SK-N-SH (cell line): ENCODE measurements around the gene NCS1. TPM values are rescaled to one million over a fixed set of nuclear protein-coding genes. Genes with fewer than 3 reads are reported as not detected.

Experiments
- CTCF ChIA-PET: fragments of 300-600, 350-600 bp; formaldehyde crosslinking; extraction: SDS; loops from one replicate; lab custom pipeline; 2021; lab: Yijun Ruan, JAX
- POLR2A ChIA-PET: fragments of 350-600 bp; sonication (Branson Sonifier 250); formaldehyde crosslinking; extraction: SDS; loops from one replicate; lab custom pipeline; 2020; ENCODE audit warnings: antibody characterized with exemption, inconsistent platforms; lab: Yijun Ruan, JAX
- DNase-seq: peaks from one replicate; pipeline ENCODE4 v3.0.0; 2012
- H2AFZ ChIP-seq: fragments of 200-600 bp; sonication (generic); 2 replicates; pipeline ENCODE4 v1.8.1; 2016; ENCODE audit warnings: antibody characterized with exemption, mild to moderate bottlenecking, low read depth
- H3F3A ChIP-seq: fragments of 200-600 bp; sonication (generic); replicated peaks from 2 replicates; pipeline ENCODE3; 2016; ENCODE audit warnings: antibody characterized with exemption, mild to moderate bottlenecking; ENCODE audit not compliant: insufficient read depth
- H3K27ac ChIP-seq, 2 experiments: fragments of 200-500 bp in 1 of 2; fragments of 200-600 bp in 1 of 2; sonication (Bioruptor generic) in 1 of 2; sonication (generic), shearing (Covaris generic) in 1 of 2; 2 replicates each; pipeline versions ENCODE4 v1.5.1 to v1.6.1; 2014 to 2016; ENCODE audit warnings: low read depth in 2 of 2, inconsistent platforms in 1 of 2, low read length in 1 of 2, mild to moderate bottlenecking in 1 of 2, mixed read lengths in 1 of 2
- H3K27me3 ChIP-seq: fragments of 200-600 bp; sonication (generic), shearing (Covaris generic); 2 replicates; pipeline ENCODE4 v1.6.1; 2016; ENCODE audit warnings: mixed run types; ENCODE audit not compliant: insufficient read depth
- H3K36me3 ChIP-seq, 2 experiments: fragments of 200-500 bp in 1 of 2; fragments of 200-600 bp in 1 of 2; sonication (Bioruptor generic) in 1 of 2; sonication (generic) in 1 of 2; replicated peaks in 1 of 2; 2 replicates each; pipeline versions ENCODE3 to v1.5.1; 2014 to 2016; ENCODE audit warnings: low read length in 1 of 2, mild to moderate bottlenecking in 1 of 2; ENCODE audit not compliant: insufficient read depth in 2 of 2, control insufficient read depth in 1 of 2
- H3K4me1 ChIP-seq, 2 experiments: fragments of 200-500 bp in 1 of 2; fragments of 200-600 bp in 1 of 2; sonication (Bioruptor generic) in 1 of 2; sonication (generic), shearing (Covaris generic) in 1 of 2; 2 replicates each; pipeline versions ENCODE4 v1.5.1 to v1.6.1; 2014 to 2016; ENCODE audit warnings: low read depth in 1 of 2, low read length in 1 of 2, mixed run types in 1 of 2; ENCODE audit not compliant: insufficient read depth in 2 of 2, control insufficient read depth in 1 of 2
- H3K4me2 ChIP-seq: fragments of 200-600 bp; sonication (generic), shearing (Covaris generic); 2 replicates; pipeline ENCODE4 v1.6.1; 2017; ENCODE audit warnings: mixed run types
- H3K4me3 ChIP-seq, 2 experiments: fragments of 200-500 bp in 1 of 2; fragments of 200-600 bp in 1 of 2; sonication (Bioruptor generic) in 1 of 2; sonication (generic), shearing (Covaris generic) in 1 of 2; 2 replicates each; pipeline versions ENCODE4 v1.5.1 to v1.8.1; 2014 to 2016; ENCODE audit warnings: low read depth in 2 of 2, inconsistent platforms in 1 of 2, low read length in 1 of 2, mild to moderate bottlenecking in 1 of 2, mixed read lengths in 1 of 2, moderate library complexity in 1 of 2
- H3K79me2 ChIP-seq: fragments of 200-600 bp; sonication (generic); 2 replicates; pipeline ENCODE4 v1.8.1; 2017; ENCODE audit warnings: mild to moderate bottlenecking; ENCODE audit not compliant: insufficient read depth
- H3K9ac ChIP-seq: fragments of 200-600 bp; sonication (generic); 2 replicates; pipeline ENCODE4 v1.6.1; 2017; ENCODE audit warnings: mixed run types
- H3K9me2 ChIP-seq: fragments of 200-600 bp; sonication (generic); 2 replicates; pipeline ENCODE4 v1.6.1; 2017; ENCODE audit warnings: mixed run types
- H3K9me3 ChIP-seq: fragments of 200-600 bp; sonication (generic); 2 replicates; pipeline ENCODE4 v1.6.1; 2017; ENCODE audit warnings: mixed run types, mild to moderate bottlenecking, moderate library complexity
- H4K20me1 ChIP-seq: fragments of 200-600 bp; sonication (generic); 2 replicates; pipeline ENCODE4 v1.6.1; 2017; ENCODE audit warnings: mild to moderate bottlenecking, mixed run types; ENCODE audit not compliant: insufficient read depth
- CTCF ChIP-seq: fragments of 200-600 bp; sonication (generic); IDR thresholded peaks from 2 replicates; pipeline ENCODE4 v1.6.1; 2017; ENCODE audit warnings: antibody characterized with exemption, mild to moderate bottlenecking, moderate library complexity
- ELF1 ChIP-seq: IDR thresholded peaks from 2 replicates; pipeline ENCODE4 v1.4.0; 2012
- EP300 ChIP-seq, 2 experiments: IDR thresholded peaks; 2 replicates each; pipeline versions ENCODE4 v1.4.0 to v1.6.1; 2012; ENCODE audit warnings: borderline replicate concordance in 1 of 2, low read depth in 1 of 2, low read length in 1 of 2
- FOSL2 ChIP-seq: IDR thresholded peaks from 2 replicates; pipeline ENCODE4 v1.4.0; 2012; ENCODE audit warnings: low read depth, mild to moderate bottlenecking, moderate library complexity, borderline replicate concordance
- FOXJ3 ChIP-seq: sonication (generic); formaldehyde crosslinking; IDR thresholded peaks from 2 replicates; pipeline ENCODE4 v1.5.1; 2020; ENCODE audit warnings: mild to moderate bottlenecking, missing genetic modification reagents
- GATA2 ChIP-seq: sonication (generic); formaldehyde crosslinking; IDR thresholded peaks from 2 replicates; pipeline ENCODE4 v1.5.0; 2020; ENCODE audit warnings: mild to moderate bottlenecking, missing genetic modification reagents
- IRF3 ChIP-seq: fragments of 150-350 bp; IDR thresholded peaks from 2 replicates; pipeline ENCODE4 v1.6.1; 2016; ENCODE audit warnings: mild to moderate bottlenecking, low read depth, low read length
- MXI1 ChIP-seq: IDR thresholded peaks from 2 replicates; pipeline ENCODE4 v1.6.1; 2012; ENCODE audit warnings: mild to moderate bottlenecking, low read depth, low read length, improper control_type of control experiment
- NRF1 ChIP-seq: IDR thresholded peaks from 2 replicates; pipeline ENCODE4 v1.6.1; 2012; ENCODE audit warnings: low read depth, mild to moderate bottlenecking, low read length
- PBX3 ChIP-seq: IDR thresholded peaks from 2 replicates; pipeline ENCODE4; 2012
- POLR2AphosphoS5 ChIP-seq: IDR thresholded peaks from 2 replicates; pipeline ENCODE4 v1.6.1; 2012; ENCODE audit warnings: low read depth, low read length
- RAD21 ChIP-seq: IDR thresholded peaks from 2 replicates; pipeline ENCODE4 v1.6.1; 2012; ENCODE audit warnings: mild to moderate bottlenecking, low read length
- REST ChIP-seq: IDR thresholded peaks from 2 replicates; pipeline ENCODE4 v1.6.1; 2012; ENCODE audit warnings: mild to moderate bottlenecking, low read depth, low read length, moderate library complexity
- RXRA ChIP-seq: IDR thresholded peaks from 2 replicates; pipeline ENCODE4 v1.4.0; 2012; ENCODE audit warnings: low read depth, mild to moderate bottlenecking, borderline replicate concordance
- SIN3A ChIP-seq: IDR thresholded peaks from 2 replicates; pipeline ENCODE4 v1.6.1; 2012; ENCODE audit warnings: low read depth, mild to moderate bottlenecking, low read length, moderate library complexity, borderline replicate concordance
- TAF1 ChIP-seq: IDR thresholded peaks from 2 replicates; pipeline ENCODE4 v1.6.1; 2012; ENCODE audit warnings: low read depth, mild to moderate bottlenecking, low read length, moderate library complexity, borderline replicate concordance
- TEAD4 ChIP-seq: IDR thresholded peaks from 2 replicates; pipeline ENCODE4 v1.4.0; 2012; ENCODE audit warnings: mild to moderate bottlenecking, borderline replicate concordance; ENCODE audit not compliant: insufficient read depth
- USF1 ChIP-seq: IDR thresholded peaks from 2 replicates; pipeline ENCODE4 v1.4.0; 2012; ENCODE audit warnings: low read depth, borderline replicate concordance
- USF2 ChIP-seq: fragments of 150-350 bp; IDR thresholded peaks from 2 replicates; pipeline ENCODE4 v1.6.1; 2017; ENCODE audit warnings: antibody characterized with exemption, low read length, low read depth, borderline replicate concordance
- YY1 ChIP-seq: IDR thresholded peaks from 2 replicates; pipeline ENCODE4 v1.4.0; 2012; ENCODE audit warnings: low read depth, mild to moderate bottlenecking
- ZBTB33 ChIP-seq: IDR thresholded peaks from 2 replicates; pipeline ENCODE4 v1.4.0; 2012; ENCODE audit warnings: low read depth, borderline replicate concordance
- WGBS: methylation state at CpG from one replicate; pipeline ENCODE4 v1.1.6; 2017; ENCODE audit warnings: low lambda C conversion rate; 5-methylcytosine and 5-hydroxymethylcytosine counted together
- polyA plus RNA-seq, 3 experiments: library from polyadenylated mRNA; depleted of rRNA; stranded (reverse); fragments of >200 nt; gene quantifications; 2 replicates each; pipeline ENCODE4 v1.2.3, GENCODE V29; 2012

The NCS1 gene
- polyA plus RNA-seq, 1 of the 3 experiments (the other 2 are of a cell fraction), result 40.6 TPM

GRCh38 chr9:130150779-130151382 lies 21.3 kb upstream of the NCS1 start:
- no peak for DNase-seq
- no peak overlapping the region for H3K4me2 ChIP-seq
- no peaks in the 10 kb centered on the region for H3F3A ChIP-seq
- H2AFZ ChIP-seq, result peak overlapping the region; percentile 89; the same call in 1 of the 2 replicates
- 41% methylated on average over 14 of the region's 14 CpGs for WGBS
- no peaks in the 10 kb centered on the region for H3K27me3 ChIP-seq
- no peaks in the 10 kb centered on the region for H3K36me3 ChIP-seq
- H3K9me2 ChIP-seq, result no peaks in the 10 kb centered on the region
- H3K9me3 ChIP-seq, result no peaks in the 10 kb centered on the region
- no peaks in the 10 kb centered on the region for H4K20me1 ChIP-seq
- H3K79me2 ChIP-seq, result no peaks in the 10 kb centered on the region
- H3K4me3 ChIP-seq, result no peak overlapping the region
- CTCF ChIA-PET, result no interaction called here
- POLR2A ChIA-PET, result no interaction called here
- H3K4me1 ChIP-seq, result no peaks in the 10 kb centered on the region
- H3K9ac ChIP-seq, result no peak overlapping the region; the same call in 1 of the 2 replicates
- H3K27ac ChIP-seq, result peak overlapping the region in 1 of 2 experiments; percentile 35; a peak in 1 of 4 replicates
- TF ChIP-seq SIN3A (no peak), FOSL2 (peak; percentile 79), IRF3 (no peak), TEAD4 (peak; percentile 33; the same call in 1 of the 2 replicates), GATA2 (CRISPR knock-in tag) (no peak), EP300 (IDR thresholded peaks at IDR 0.05; ENCODE audit: borderline replicate concordance in 1 of 2, low read depth in 1 of 2, low read length in 1 of 2) (no peak), USF1 (no peak), TAF1 (no peak), POLR2AphosphoS5 (no peak), RXRA (no peak), CTCF (no peak), MXI1 (no peak), PBX3 (no peak), RAD21 (no peak), ELF1 (no peak), ZBTB33 (no peak), FOXJ3 (CRISPR knock-in tag) (no peak), NRF1 (no peak), USF2 (no peak), YY1 (peak; percentile 83), REST (no peak)
